ENCODE results near the gene EXOC3.

EXOC3 gene

DNA sequence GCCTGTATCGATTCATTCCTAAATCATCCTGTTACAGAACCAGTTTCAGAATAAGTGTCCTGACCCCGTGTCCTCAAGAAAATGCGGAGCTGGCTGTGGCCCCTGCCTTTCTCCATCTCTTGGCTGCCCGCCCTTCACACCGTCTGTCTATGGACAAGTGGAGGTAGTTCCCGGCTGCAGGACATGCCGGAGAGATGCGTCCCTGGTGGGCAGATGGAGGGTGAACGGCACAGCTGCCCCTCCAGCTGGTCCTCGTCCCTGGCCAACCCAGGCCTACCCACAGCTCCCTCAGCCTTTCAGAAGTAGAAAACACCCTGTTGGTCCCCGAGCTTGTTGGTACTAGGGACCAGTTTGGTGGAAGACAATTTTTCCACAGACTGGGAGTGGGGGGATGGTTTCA, 14.8 kb upstream of the EXOC3 start:
- H3K4me3 ChIP-seq (ENCODE audit: control insufficient read depth, low read depth, low read length) = no peak overlapping the region
- no peak for DNase-seq (ENCODE audit: low read depth)
- TF ChIP-seq, protein P1, sequence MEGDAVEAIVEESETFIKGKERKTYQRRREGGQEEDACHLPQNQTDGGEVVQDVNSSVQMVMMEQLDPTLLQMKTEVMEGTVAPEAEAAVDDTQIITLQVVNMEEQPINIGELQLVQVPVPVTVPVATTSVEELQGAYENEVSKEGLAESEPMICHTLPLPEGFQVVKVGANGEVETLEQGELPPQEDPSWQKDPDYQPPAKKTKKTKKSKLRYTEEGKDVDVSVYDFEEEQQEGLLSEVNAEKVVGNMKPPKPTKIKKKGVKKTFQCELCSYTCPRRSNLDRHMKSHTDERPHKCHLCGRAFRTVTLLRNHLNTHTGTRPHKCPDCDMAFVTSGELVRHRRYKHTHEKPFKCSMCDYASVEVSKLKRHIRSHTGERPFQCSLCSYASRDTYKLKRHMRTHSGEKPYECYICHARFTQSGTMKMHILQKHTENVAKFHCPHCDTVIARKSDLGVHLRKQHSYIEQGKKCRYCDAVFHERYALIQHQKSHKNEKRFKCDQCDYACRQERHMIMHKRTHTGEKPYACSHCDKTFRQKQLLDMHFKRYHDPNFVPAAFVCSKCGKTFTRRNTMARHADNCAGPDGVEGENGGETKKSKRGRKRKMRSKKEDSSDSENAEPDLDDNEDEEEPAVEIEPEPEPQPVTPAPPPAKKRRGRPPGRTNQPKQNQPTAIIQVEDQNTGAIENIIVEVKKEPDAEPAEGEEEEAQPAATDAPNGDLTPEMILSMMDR (conservative IDR thresholded peaks at IDR 0.05; ENCODE audit: control insufficient read depth, insufficient read depth, low read depth, low read length) = no peak

DNA sequence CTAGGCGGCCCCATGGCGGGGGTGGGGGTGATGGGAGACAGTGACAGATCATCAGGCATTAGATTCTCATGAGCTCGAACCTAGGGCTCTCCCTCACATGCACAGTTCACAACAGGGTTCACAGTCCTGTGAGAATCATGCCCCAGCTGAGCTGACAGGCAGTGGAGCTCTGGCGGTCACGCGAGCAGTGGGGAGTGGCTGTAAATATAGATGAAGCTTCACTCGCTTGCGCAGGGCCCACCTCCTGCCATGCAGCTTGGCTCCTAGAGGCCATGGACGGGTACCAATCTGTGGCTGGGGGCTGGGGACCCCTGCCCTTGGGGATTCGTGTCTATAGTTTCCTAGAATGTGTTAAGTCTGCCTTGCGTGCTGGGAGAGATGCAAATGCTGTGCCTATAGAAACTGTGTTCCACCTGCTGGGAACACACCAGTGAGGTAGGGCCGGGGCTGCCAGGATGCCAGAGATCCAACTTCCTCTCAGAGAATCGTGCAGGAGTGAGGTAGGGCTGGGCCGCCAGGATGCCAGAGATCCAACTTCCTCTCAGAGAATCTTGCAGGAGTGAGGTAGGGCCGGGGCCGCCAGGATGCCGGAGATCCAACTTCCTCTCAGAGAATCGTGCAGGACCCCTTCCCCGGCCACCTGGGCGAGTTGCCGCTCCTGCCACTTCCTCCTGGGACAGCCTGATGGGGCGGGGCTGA, 14.1 kb upstream of the EXOC3 start:
- TF ChIP-seq, protein P1 (conservative IDR thresholded peaks at IDR 0.05; ENCODE audit: control insufficient read depth, insufficient read depth, low read depth, low read length) = no peak
- no peak overlapping the region for H3K4me3 ChIP-seq (ENCODE audit: control insufficient read depth, low read depth, low read length)
- no peak for DNase-seq (ENCODE audit: low read depth)

DNA sequence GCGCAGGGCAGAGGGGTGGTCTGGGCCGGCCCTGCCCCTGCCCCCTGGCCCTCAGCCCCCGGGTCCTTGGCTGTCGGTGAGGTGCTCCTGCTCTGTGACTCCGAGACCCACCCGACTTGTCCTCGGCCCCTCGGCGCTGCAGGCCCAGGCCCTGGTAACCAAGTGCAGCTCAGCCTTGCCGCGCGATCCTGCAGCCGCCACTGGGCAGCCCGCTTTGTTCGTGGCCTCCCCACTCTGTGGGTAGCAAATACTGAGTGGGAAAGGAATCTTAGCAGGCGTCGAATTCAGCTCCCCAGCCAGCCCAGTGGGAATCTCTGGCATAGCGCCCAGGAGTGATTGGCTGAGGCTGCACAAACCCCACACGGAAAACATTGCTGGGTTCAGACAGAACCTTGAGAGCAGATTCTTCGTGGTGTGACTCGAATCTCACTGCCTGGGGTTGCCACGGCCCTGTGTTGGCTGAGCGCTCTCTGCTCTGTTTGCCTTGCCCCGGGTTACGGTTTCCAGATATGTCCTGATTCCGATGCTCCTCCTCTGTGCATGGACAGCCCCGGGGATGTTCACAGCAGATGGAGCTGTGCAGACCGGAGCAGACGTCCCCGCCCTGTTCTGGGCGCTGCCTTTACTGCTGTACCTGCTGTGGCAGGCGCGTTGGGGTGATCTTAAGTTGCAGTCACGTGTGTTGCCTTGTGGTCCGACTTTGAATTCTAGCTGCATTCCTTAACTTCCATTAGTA, 13.4 kb upstream of the EXOC3 start:
- no peak overlapping the region for H3K4me3 ChIP-seq (ENCODE audit: control insufficient read depth, low read depth, low read length)
- DNase-seq (ENCODE audit: low read depth) = peak; percentile 37
- TF ChIP-seq, protein P1 (conservative IDR thresholded peaks at IDR 0.05; ENCODE audit: control insufficient read depth, insufficient read depth, low read depth, low read length) = no peak

DNA sequence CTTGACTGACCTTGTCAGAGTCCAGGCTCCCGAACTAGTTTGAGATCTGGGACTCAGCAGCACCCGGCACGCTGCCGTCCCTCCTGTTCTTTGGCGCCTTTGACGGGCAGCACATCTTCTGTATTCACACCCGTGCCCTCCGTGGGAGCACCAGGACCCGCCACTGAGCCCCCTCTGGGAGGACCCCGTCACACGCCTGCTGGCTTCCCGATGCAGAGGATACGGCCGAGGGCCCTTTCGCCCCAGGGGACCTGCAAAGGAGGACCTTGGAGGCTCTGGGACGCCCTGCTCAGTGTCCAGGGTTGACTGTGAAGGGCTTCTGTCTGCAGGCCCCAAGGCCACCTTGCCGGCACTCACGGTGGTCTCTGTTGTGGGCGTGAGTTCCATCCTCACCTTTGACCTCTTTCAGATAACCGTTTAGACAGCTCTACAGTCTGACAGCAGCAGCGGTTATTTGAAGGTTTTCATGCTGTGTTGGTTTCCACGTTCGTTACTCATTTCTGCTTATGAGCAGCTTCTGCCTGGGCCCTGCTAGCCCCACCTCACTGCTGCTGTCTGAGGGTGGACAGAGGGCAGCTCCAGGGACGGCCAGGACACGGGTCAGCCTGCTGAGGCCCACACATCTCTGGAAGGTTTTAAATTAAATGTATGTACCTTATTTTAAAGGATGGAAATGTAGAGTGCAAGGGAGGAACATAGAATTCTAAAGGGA, 12.6 kb upstream of the EXOC3 start:
- TF ChIP-seq, protein P1 (conservative IDR thresholded peaks at IDR 0.05; ENCODE audit: control insufficient read depth, insufficient read depth, low read depth, low read length) = no peak
- no peak overlapping the region for H3K4me3 ChIP-seq (ENCODE audit: control insufficient read depth, low read depth, low read length)
- no peak for DNase-seq (ENCODE audit: low read depth)

DNA sequence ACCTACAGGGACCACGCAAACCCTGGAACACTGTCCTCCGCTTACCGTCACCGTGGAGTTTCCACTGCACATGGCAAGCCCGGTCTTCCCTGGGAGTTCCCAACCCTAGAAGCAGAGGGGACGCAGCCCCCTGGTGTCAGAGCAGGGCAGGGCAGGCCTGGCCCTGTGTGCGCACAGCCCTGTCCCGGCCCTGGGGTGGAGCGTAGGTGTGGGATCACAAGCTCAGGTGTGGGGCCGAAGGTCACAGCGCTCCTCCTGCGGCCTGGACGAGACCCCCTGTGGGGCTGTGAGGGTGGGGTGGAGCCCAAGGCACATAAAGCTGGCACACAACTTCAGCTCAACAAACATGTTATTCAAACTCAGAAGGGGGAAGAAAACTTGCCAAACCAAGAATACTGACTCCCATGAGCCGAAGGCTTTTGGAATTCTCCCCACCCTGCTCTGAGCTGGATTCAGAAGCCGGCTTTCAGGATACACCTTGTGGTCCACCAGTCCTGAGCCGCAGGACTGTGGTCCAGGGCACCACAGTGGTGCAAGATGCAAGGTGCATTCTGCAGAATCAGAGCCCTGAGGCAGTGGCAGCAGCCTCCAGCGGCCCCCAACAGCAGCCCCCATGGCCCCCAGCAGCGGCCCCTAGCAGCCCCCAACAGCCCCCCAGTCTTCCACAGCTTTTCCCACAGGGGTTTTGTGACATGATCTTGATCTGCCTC, 11.8 kb upstream of the EXOC3 start:
- H3K4me3 ChIP-seq (ENCODE audit: control insufficient read depth, low read depth, low read length) = no peak overlapping the region
- TF ChIP-seq, protein P1 (conservative IDR thresholded peaks at IDR 0.05; ENCODE audit: control insufficient read depth, insufficient read depth, low read depth, low read length) = peak; percentile 71
- DNase-seq (ENCODE audit: low read depth) = peak; percentile 45

DNA sequence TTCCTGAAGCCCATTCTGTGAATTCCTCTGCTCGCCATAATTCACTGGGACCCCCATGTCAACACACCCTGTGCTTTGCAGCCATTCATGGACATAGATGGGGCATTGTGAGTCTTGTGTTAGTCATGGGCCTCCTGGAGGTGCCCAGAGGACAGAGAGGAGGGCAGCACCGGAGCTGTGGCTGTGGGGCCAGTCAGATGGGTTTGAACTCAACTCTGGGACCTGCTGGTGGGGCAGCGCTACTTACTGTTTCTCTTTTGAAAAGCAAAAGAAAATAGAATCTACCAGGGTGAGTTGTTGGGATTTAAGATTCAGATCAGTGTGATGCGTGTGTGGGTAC, 11.3 kb upstream of the EXOC3 start:
- no peak overlapping the region for H3K4me3 ChIP-seq (ENCODE audit: control insufficient read depth, low read depth, low read length)
- no peak for DNase-seq (ENCODE audit: low read depth)
- TF ChIP-seq, protein P1 (conservative IDR thresholded peaks at IDR 0.05; ENCODE audit: control insufficient read depth, insufficient read depth, low read depth, low read length) = no peak

All from fibroblast of mammary gland (primary cell).